SK-N-SH treated with all-trans-retinoic acid at 6 μM for 48 hours (cell line): Measurements from ENCODE around the gene SF3A1.

Experiments used
- GLIS3 ChIP-seq: fragments of 250-450 bp; sonication (Bioruptor Pico); IDR thresholded peaks from 2 replicates; pipeline ENCODE4 v1.5.0; 2020; ENCODE audit warnings: mild to moderate bottlenecking, moderate library complexity
- ZNF8 ChIP-seq: fragments of 450-650 bp; formaldehyde crosslinking; IDR thresholded peaks from 2 replicates; pipeline ENCODE4 v1.5.0; 2020; ENCODE audit warnings: mild to moderate bottlenecking, moderate library complexity

- no peak for TF ChIP-seq ZNF8 (CRISPR knock-in tag)
- no peak for TF ChIP-seq GLIS3 (CRISPR knock-in tag)
These were observed 63.7 kb downstream of the SF3A1 start for GRCh38 chr22:30293026-30293425.
